Activated CD4-positive, alpha-beta memory T cell treated with anti-CD3 and anti-CD28 coated beads for 36 hours (primary cell): ENCODE measurements around the gene CRACDL. TPM values are rescaled to one million over a fixed set of nuclear protein-coding genes. Genes with fewer than 3 reads are reported as not detected.
A peak's percentile ranks its signal among the peaks of the same experiment; 100 is the strongest.

Source experiments
- CTCF ChIA-PET: fragments of 350-600 bp; sonication (Branson Sonifier 250); formaldehyde crosslinking; loops from one replicate; lab custom pipeline; 2021; ENCODE audit warnings: antibody characterized with exemption, inconsistent platforms; lab: Charles Lee
- POLR2A ChIA-PET: fragments of 350-600 bp; sonication (Branson Sonifier 250); formaldehyde crosslinking; loops from one replicate; lab custom pipeline; 2021; ENCODE audit warnings: antibody characterized with exemption; lab: Charles Lee
- DNase-seq: peaks from one replicate; pipeline ENCODE4 v3.0.0-alpha.2; 2020
- H3K27ac Mint-ChIP-seq: one replicate; pipeline ENCODE4 v1.8.0; 2021; ENCODE audit warnings: mixed read lengths
- H3K27me3 Mint-ChIP-seq: one replicate; pipeline ENCODE4 v1.8.0; 2021; ENCODE audit warnings: mixed read lengths
- H3K36me3 Mint-ChIP-seq: one replicate; pipeline ENCODE4 v1.8.0; 2021; ENCODE audit warnings: mixed read lengths
- H3K4me1 Mint-ChIP-seq: one replicate; pipeline ENCODE4 v1.8.0; 2021; ENCODE audit warnings: low read depth, mixed read lengths
- H3K4me3 Mint-ChIP-seq: one replicate; pipeline ENCODE4 v1.8.0; 2021; ENCODE audit warnings: mild to moderate bottlenecking, mixed read lengths
- H3K9me3 Mint-ChIP-seq: one replicate; pipeline ENCODE4 v1.8.0; 2021; ENCODE audit warnings: mixed read lengths
- intact Hi-C: fragments of 100-400 bp; cut with micrococcal nuclease; formaldehyde crosslinking; loops from one replicate; pipeline ENCODE4 v1.15.1; 2023
- total RNA-seq, 2 experiments: library from RNA; stranded (reverse); gene quantifications; one replicate each; pipeline ENCODE4 v1.2.3, GENCODE V29; 2021

The CRACDL gene
- total RNA-seq, 2 experiments from 2014 or later = 0.12 to 0.31 TPM

DNA sequence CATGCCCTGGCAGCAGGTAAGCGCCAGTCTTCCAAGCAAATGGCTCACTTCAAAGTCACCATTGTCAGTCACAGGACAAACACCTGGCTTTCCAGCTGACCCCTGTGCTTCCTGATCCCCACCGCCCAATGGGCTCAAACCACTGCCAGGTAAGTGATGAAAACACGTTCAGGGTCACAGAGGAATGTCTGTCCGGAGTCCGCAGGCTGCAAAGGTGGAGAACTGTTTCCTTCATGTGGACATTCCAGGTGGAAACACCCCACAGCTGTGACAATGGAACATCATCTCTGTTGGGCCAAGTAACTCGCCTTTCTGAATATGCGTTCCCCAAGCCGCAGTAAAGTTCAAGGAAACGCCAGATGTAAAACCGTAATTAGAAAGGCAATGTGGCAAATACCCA, 86.0 kb downstream of the CRACDL start:
- no peak overlapping the region for H3K27ac Mint-ChIP-seq
- no peaks in the 10 kb centered on the region for H3K9me3 Mint-ChIP-seq
- ChIA-PET POLR2A (no interaction called here), CTCF (no interaction called here)
- DNase-seq = no peak
- intact Hi-C loops = no loop called here
- H3K4me3 Mint-ChIP-seq = no peak overlapping the region
- H3K4me1 Mint-ChIP-seq = no peaks in the 10 kb centered on the region
- peaks cover 22% of the 10 kb centered on the region for H3K27me3 Mint-ChIP-seq
- H3K36me3 Mint-ChIP-seq = peaks cover 2% of the 10 kb centered on the region

DNA sequence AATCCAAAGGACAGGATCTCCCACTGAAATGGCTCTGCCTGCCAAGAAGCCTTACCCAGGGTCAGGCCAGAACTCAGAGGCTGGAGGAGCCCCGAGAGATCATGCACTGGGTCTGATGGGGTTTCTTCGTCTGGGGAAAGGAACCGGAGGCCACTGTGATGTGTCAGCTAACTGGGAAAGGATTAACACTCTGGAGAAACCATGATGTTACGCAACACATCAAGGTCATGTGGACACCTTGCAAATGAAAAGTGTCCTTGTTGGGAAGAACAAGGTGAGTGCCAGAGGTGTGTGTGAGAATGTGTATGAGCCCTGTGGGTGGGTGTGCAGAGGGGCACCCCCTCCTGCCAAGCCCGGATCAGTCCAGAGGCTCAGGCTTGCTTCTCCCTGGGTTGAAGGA, 86.9 kb downstream of the CRACDL start:
- Mint-ChIP-seq H3K36me3 (peaks cover 2% of the 10 kb centered on the region), H3K27me3 (peaks cover 18% of the 10 kb centered on the region), H3K9me3 (no peaks in the 10 kb centered on the region), H3K27ac (no peak overlapping the region), H3K4me1 (no peaks in the 10 kb centered on the region), H3K4me3 (no peak overlapping the region)
- POLR2A ChIA-PET = no interaction called here
- no peak for DNase-seq
- CTCF ChIA-PET = no interaction called here
- intact Hi-C loops = no loop called here

DNA sequence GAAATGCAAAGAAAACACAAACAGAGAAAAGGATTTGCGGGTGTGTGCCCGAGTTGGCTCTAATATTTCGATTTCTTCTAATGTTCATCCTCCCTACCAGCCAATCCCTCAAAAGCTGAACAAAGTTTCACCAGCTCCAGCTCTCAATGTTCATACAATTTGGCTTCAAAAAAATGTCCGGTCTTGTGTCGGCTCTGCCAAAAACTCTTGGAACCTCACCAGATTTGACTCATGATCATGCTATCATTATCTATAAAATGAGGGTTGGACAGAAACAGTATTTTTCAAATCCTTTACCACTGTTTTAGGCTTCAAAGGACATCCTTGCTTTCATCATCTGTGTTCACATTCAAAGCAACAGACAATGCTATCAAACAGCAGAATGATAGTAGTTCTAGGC, 88.2 kb downstream of the CRACDL start:
- intact Hi-C loops = no loop called here

DNA sequence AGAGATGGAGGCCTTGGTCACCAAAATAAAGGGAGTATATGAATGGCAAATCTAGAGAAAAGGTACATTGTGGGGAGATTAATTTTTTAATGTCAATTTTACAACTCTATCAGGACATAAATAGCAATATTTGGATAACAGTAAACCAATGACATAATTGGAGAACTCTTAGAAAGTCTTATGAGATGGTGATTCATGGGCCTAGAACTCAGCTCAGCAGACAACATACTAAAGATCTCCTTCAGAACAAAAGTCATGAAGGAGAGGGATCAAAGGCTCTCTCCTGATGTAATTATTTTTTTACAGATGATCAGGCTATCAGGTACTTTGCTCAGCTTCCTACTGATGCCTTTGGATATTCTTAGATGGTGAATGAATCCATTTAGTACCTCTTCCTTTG, 90.0 kb downstream of the CRACDL start:
- DNase-seq = no peak
- Mint-ChIP-seq H3K27me3 (peaks cover 7% of the 10 kb centered on the region), H3K4me1 (no peaks in the 10 kb centered on the region), H3K9me3 (no peaks in the 10 kb centered on the region), H3K4me3 (no peak overlapping the region), H3K27ac (no peak overlapping the region), H3K36me3 (no peaks in the 10 kb centered on the region)
- intact Hi-C loops = no loop called here
- ChIA-PET CTCF (interaction anchor here (0.8 kb wide), 1 partner anchor 10 kb away, joined by 4 read pairs; no protein-coding TSS in a partner anchor), POLR2A (no interaction called here)

More for the DNA sequence above, 88.2 kb downstream of the CRACDL start:
- H3K9me3 Mint-ChIP-seq = no peaks in the 10 kb centered on the region
- no peaks in the 10 kb centered on the region for H3K36me3 Mint-ChIP-seq
- no peaks in the 10 kb centered on the region for H3K4me1 Mint-ChIP-seq
- ChIA-PET CTCF (interaction anchor here (1.0 kb wide), 1 partner anchor 279 kb away, joined by 3 read pairs; no protein-coding TSS in a partner anchor), POLR2A (no interaction called here)
- DNase-seq = no peak
- no peak overlapping the region for H3K4me3 Mint-ChIP-seq
- no peak overlapping the region for H3K27ac Mint-ChIP-seq
- H3K27me3 Mint-ChIP-seq = peaks cover 14% of the 10 kb centered on the region

DNA sequence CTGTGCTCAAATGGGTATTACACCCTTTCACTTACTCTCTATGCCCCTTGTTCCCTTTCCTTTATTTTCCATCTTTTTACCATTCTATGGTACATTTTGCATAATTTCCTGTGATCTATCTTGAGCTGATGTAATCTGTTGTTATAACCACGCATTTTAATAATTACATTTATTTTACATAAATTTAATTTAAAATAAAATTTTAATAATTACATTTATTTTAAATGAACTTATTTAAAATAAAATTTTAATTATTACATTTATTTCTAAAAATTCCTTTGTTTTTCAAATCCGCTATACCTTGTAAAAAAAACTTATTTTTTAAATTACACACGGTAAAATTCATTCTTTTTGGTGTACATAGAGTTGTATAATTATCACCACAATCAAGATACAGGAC, 93.9 kb downstream of the CRACDL start:
- intact Hi-C loops = no loop called here
- H3K4me3 Mint-ChIP-seq = no peak overlapping the region
- no peaks in the 10 kb centered on the region for H3K27me3 Mint-ChIP-seq
- POLR2A ChIA-PET = no interaction called here
- no peaks in the 10 kb centered on the region for H3K9me3 Mint-ChIP-seq
- H3K27ac Mint-ChIP-seq = no peak overlapping the region
- H3K36me3 Mint-ChIP-seq = no peaks in the 10 kb centered on the region
- no peak for DNase-seq
- H3K4me1 Mint-ChIP-seq = peaks cover 1% of the 10 kb centered on the region
- CTCF ChIA-PET = no interaction called here

DNA sequence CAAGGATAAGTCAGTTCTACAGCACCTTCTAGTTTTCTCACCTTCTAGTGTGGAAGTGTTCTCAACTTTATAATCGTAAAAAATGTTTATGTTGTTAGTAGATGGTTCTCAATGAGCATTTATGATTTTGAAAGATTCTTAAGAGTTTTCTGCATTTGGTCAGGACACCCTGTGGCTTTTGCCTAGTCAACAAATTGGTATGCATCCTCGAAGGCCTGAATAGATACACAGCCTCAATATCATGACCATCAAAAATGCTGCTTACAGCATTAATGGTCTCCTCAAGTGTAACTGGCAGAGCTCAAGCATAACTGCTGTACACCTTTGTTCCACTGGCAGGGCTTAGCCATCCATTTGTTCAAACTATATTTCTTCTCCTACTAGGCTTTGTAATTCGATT, 96.7 kb downstream of the CRACDL start:
- H3K4me3 Mint-ChIP-seq = no peak overlapping the region
- ChIA-PET CTCF (interaction anchor here (0.6 to 7.0 kb wide), 6 partner anchors 11 to 270 kb away, joined by 3 to 92 read pairs (median 4); no protein-coding TSS in a partner anchor), POLR2A (no interaction called here)
- intact Hi-C loops = loop anchor here (5.0 to 10.0 kb wide), 2 partner anchors 107 to 336 kb away; partner anchors contain the start of gene MGAT4A
- DNase-seq = no peak
- H3K27me3 Mint-ChIP-seq = no peaks in the 10 kb centered on the region
- no peak overlapping the region for H3K27ac Mint-ChIP-seq
- no peaks in the 10 kb centered on the region for H3K36me3 Mint-ChIP-seq
- H3K4me1 Mint-ChIP-seq = peaks cover 20% of the 10 kb centered on the region
- H3K9me3 Mint-ChIP-seq = no peaks in the 10 kb centered on the region

DNA sequence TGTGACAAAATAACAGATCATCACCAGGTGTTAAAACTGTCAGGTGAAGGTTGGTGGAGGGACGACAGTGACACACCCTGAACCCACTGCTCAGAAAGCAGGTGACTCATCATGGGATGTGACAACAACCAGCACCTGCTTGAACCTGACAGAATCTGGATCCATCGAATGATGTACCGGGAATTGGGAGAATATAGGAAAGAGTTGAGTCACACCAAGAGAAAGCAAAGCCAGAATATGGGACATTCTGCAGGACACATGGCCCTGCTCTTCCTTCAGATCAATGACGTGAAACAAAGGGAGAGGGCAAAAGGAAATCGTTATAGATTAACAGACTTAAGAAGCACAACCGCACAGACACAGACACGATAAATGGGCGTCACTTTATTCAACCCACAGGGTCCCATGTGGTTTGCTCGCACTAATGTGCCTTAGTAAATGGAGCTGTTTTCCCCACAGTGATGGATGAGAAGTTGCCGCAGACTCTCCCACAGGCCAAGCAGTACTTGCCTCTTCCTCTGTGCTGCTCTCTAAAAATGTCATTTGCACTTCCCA, 100.1 kb downstream of the CRACDL start:
- Mint-ChIP-seq H3K36me3 (no peaks in the 10 kb centered on the region), H3K4me1 (peaks cover 35% of the 10 kb centered on the region), H3K27me3 (no peaks in the 10 kb centered on the region), H3K9me3 (no peaks in the 10 kb centered on the region), H3K27ac (peak overlapping the region; percentile 21), H3K4me3 (peak overlapping the region; percentile 6)
- DNase-seq = peak; percentile 56
- intact Hi-C loops = loop anchor here (2.0 to 10.0 kb wide), 4 partner anchors 65 to 339 kb away; partner anchors contain the start of gene MGAT4A
- ChIA-PET POLR2A (interaction anchor here (0.5 kb wide), 1 partner anchor 396 kb away, joined by 3 read pairs; no protein-coding TSS in a partner anchor), CTCF (interaction anchor here (0.6 to 7.0 kb wide), 9 partner anchors 10 to 267 kb away, joined by 3 to 92 read pairs (median 4); partner anchors contain the start of gene MGAT4A)

DNA sequence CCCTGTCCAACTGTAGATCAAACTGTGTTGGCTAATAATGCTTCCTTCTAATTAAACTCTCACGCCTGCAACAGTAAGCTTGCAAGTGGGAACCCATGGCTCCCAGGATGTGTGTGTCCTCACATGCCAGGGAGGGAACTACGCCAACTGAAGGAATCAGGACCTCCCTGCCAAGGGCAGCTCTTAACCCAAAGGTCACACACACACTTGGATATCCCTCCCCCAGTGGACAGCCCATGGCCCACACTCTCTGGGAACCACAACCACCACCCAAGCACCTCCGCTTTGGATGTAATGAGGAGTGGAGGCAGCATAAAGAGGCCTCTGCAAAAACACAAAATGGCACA, 102.1 kb downstream of the CRACDL start:
- peaks cover 50% of the 10 kb centered on the region for H3K4me1 Mint-ChIP-seq
- POLR2A ChIA-PET = interaction anchor here (1.6 kb wide), 1 partner anchor 184 kb away, joined by 3 read pairs; no protein-coding TSS in a partner anchor
- H3K27me3 Mint-ChIP-seq = no peaks in the 10 kb centered on the region
- DNase-seq = no peak
- peak overlapping the region; percentile 44 for H3K27ac Mint-ChIP-seq
- no peaks in the 10 kb centered on the region for H3K9me3 Mint-ChIP-seq
- intact Hi-C loops = loop anchor here (2.0 to 10.0 kb wide), 2 partner anchors 63 to 341 kb away; no protein-coding TSS in a partner anchor
- no peaks in the 10 kb centered on the region for H3K36me3 Mint-ChIP-seq
- H3K4me3 Mint-ChIP-seq = no peak overlapping the region
- CTCF ChIA-PET = interaction anchor here (1.1 to 1.4 kb wide), 2 partner anchors 184 to 265 kb away, joined by 3 to 5 read pairs; no protein-coding TSS in a partner anchor

DNA sequence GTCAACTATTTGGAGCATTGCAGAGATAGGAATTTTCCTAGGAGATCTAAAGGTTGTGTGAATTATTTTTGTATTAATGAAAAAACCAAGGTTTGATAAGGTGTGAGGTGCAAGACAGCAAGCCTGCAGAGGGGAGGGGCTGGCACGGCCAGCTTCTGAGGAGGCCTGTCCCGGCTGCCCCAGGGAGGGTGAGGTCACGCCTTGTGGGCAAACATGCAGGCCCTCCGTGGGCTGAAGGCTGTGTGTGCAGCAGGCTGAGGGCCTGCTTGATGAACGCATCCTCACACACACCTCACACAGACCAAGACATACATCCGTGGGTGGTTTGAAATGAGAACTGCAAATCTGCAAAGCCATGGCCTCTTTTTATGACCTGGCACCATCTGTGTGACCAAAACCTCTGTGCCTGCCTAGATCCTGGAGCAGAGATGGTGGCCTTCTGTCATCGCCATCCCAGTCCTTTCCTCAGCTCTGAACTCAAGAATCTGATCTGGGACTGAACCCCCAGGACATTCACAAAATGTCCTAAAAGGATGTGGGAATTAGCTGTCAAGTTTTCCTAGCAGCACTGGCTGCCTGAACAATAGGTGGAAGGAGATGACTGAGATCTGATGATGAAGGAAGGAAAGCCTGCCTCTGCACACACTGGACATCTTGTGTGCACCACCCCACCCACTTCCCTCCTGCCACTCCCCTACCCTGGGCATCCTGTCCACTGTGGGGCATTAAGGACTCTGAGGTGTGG, 102.7 kb downstream of the CRACDL start:
- no peaks in the 10 kb centered on the region for H3K36me3 Mint-ChIP-seq
- H3K27ac Mint-ChIP-seq = peak overlapping the region; percentile 44
- H3K4me3 Mint-ChIP-seq = no peak overlapping the region
- POLR2A ChIA-PET = interaction anchor here (1.6 kb wide), 1 partner anchor 184 kb away, joined by 3 read pairs; no protein-coding TSS in a partner anchor
- H3K9me3 Mint-ChIP-seq = no peaks in the 10 kb centered on the region
- no peaks in the 10 kb centered on the region for H3K27me3 Mint-ChIP-seq
- CTCF ChIA-PET = interaction anchor here (0.8 to 1.4 kb wide), 4 partner anchors 9 to 265 kb away, joined by 3 to 6 read pairs (median 5); no protein-coding TSS in a partner anchor
- peak; percentile 57 for DNase-seq
- intact Hi-C loops = loop anchor here (10.0 kb wide), 1 partner anchor 341 kb away; no protein-coding TSS in a partner anchor
- peaks cover 56% of the 10 kb centered on the region for H3K4me1 Mint-ChIP-seq

DNA sequence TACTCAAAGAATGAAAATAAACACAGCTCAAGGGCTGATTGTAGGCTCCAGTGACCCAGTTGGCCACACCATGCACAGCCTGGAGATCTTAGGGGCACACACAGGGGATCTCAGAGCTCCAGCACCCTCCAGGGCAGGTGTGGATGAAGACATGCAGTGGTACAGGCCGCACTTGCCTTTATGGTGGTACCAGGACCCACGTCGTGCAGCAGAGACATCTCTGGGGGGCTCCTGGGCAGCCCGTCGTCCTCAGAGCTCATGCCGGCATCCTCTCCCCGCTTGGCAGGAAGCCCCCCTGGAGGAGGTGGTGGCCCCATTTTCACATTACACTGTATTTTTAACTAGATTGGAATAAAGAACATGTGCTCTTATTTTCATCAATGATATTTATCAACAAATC, 103.9 kb downstream of the CRACDL start:
- no peaks in the 10 kb centered on the region for H3K9me3 Mint-ChIP-seq
- H3K4me1 Mint-ChIP-seq = peaks cover 65% of the 10 kb centered on the region
- H3K36me3 Mint-ChIP-seq = no peaks in the 10 kb centered on the region
- intact Hi-C loops = loop anchor here (10.0 kb wide), 1 partner anchor 343 kb away; no protein-coding TSS in a partner anchor
- H3K4me3 Mint-ChIP-seq = no peak overlapping the region
- no peaks in the 10 kb centered on the region for H3K27me3 Mint-ChIP-seq
- DNase-seq = no peak
- ChIA-PET CTCF (interaction anchor here (1.1 to 2.4 kb wide), 3 partner anchors 101 to 264 kb away, joined by 3 to 15 read pairs (median 6); partner anchors contain the start of gene MGAT4A), POLR2A (no interaction called here)
- no peak overlapping the region for H3K27ac Mint-ChIP-seq

DNA sequence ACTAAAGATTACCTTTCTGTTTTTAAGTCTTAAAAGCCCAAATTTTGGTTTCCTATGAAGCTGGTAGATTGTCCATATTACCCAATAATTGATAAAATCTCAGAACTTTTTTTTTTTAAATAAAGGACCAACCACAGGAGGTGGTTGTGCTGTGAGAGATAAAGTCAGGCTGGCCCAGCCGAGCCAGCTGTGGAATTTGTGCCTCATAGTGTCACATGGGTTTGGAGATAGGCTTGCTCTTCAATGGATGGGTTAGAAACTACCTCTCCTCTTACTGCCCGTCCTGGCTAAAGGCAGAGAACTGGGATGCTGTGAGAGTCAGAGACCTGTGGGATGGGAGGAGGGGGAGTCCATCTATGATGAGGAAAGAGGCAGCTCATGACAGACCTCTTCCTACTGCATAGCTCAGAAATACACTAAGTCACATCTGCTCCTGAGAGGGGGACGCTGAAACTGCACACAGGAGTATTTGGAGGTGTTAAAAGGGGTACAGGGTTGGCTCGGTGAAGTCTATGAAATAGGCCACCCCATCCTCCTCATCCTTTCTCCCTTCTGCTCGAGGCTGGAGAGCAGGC, 105.4 kb downstream of the CRACDL start:
- H3K4me3 Mint-ChIP-seq = no peak overlapping the region
- POLR2A ChIA-PET = no interaction called here
- no peak for DNase-seq
- H3K27me3 Mint-ChIP-seq = no peaks in the 10 kb centered on the region
- no peak overlapping the region for H3K27ac Mint-ChIP-seq
- H3K36me3 Mint-ChIP-seq = no peaks in the 10 kb centered on the region
- H3K4me1 Mint-ChIP-seq = peaks cover 56% of the 10 kb centered on the region
- intact Hi-C loops = loop anchor here (10.0 kb wide), 1 partner anchor 344 kb away; no protein-coding TSS in a partner anchor
- H3K9me3 Mint-ChIP-seq = no peaks in the 10 kb centered on the region
- CTCF ChIA-PET = interaction anchor here (0.6 to 2.4 kb wide), 4 partner anchors 16 to 181 kb away, joined by 3 to 15 read pairs (median 4); partner anchors contain the start of gene MGAT4A
